Thoracic aorta (tissue), 2 donors: Measurements from ENCODE around the gene CDC42BPB. TPM values are rescaled to one million over a fixed set of nuclear protein-coding genes. Genes with fewer than 3 reads are reported as not detected.

Experiments used
- ATAC-seq: fragments of 150-250 bp; one replicate; pipeline ENCODE4 v1.8.0; 2017; ENCODE audit warnings: low read depth; ENCODE audit not compliant: insufficient number of reproducible peaks, low FRiP score
- DNase-seq: peaks from one replicate; pipeline ENCODE4 v3.0.0-alpha.2; 2020; ENCODE audit warnings: low spot score
- H3K27ac ChIP-seq, 2 donors: fragments of 200-600 bp; sonication (generic); 1 replicate in 1 of 2; 2 replicates in 1 of 2; pipeline ENCODE4 v1.5.1; 2016; ENCODE audit warnings: mild to moderate bottlenecking in 2 of 2, moderate library complexity in 2 of 2
- H3K27me3 ChIP-seq: fragments of 200-600 bp; sonication (generic); replicated peaks from 2 replicates; pipeline ENCODE4 v1.6.0; 2016; ENCODE audit warnings: mild to moderate bottlenecking; ENCODE audit not compliant: insufficient read depth
- H3K36me3 ChIP-seq: fragments of 200-600 bp; sonication (generic); one replicate; pipeline ENCODE4 v1.5.1; 2016
- H3K4me1 ChIP-seq, 2 donors: fragments of 200-600 bp; sonication (generic); 1 replicate in 1 of 2; 2 replicates in 1 of 2; pipeline versions ENCODE4 v1.5.1 to v1.6.0; 2016; ENCODE audit warnings: low read depth in 2 of 2, mild to moderate bottlenecking in 1 of 2; ENCODE audit not compliant: control insufficient read depth in 1 of 2
- H3K4me3 ChIP-seq: fragments of 200-600 bp; sonication (generic); 2 replicates; pipeline ENCODE4 v1.5.1; 2016; ENCODE audit warnings: mild to moderate bottlenecking
- H3K9me3 ChIP-seq: fragments of 200-600 bp; sonication (generic); 2 replicates; pipeline ENCODE4 v1.5.1; 2016
- CTCF ChIP-seq: fragments of 200-600 bp; sonication (generic); IDR thresholded peaks from one replicate; pipeline ENCODE4 v1.5.1; 2019; ENCODE audit warnings: antibody characterized with exemption
- total RNA-seq, 2 donors: library from RNA; depleted of rRNA; stranded (reverse); fragments of >200 nt; gene quantifications; one replicate each; pipeline versions ENCODE4 v1.1.0 to v1.2.3, GENCODE V29; 2016

The CDC42BPB gene
- total RNA-seq, 2 donors from 2014 or later, result 121 to 133 TPM

GRCh38 chr14:102905116-102906108 lies 151.9 kb downstream of the CDC42BPB start:
- no peak for ATAC-seq
- no peaks in the 10 kb centered on the region for H3K4me1 ChIP-seq
- peaks cover 7% of the 10 kb centered on the region for H3K36me3 ChIP-seq
- no peak overlapping the region for H3K27ac ChIP-seq
- DNase-seq, result no peak
- no peak for TF ChIP-seq CTCF
- H3K9me3 ChIP-seq, result no peaks in the 10 kb centered on the region
- H3K27me3 ChIP-seq, result no peaks in the 10 kb centered on the region
- H3K4me3 ChIP-seq, result no peak overlapping the region

GRCh38 chr14:102903889-102904512 lies 153.3 kb downstream of the CDC42BPB start:
- DNase-seq, result no peak
- peaks cover 7% of the 10 kb centered on the region for H3K36me3 ChIP-seq

GRCh38 chr14:102903248-102903888 lies 154.0 kb downstream of the CDC42BPB start:
- Histone ChIP-seq H3K36me3 (peaks cover 7% of the 10 kb centered on the region), H3K4me1 (no peaks in the 10 kb centered on the region), H3K27ac (no peak overlapping the region), H3K9me3 (no peaks in the 10 kb centered on the region), H3K4me3 (no peak overlapping the region), H3K27me3 (no peaks in the 10 kb centered on the region)
- no peak for TF ChIP-seq CTCF
- DNase-seq, result no peak
- ATAC-seq, result no peak

More at GRCh38 chr14:102903889-102904512, 153.3 kb downstream of the CDC42BPB start:
- Histone ChIP-seq H3K27me3 (no peaks in the 10 kb centered on the region), H3K4me1 (no peaks in the 10 kb centered on the region), H3K4me3 (no peak overlapping the region), H3K9me3 (no peaks in the 10 kb centered on the region), H3K27ac (no peak overlapping the region)
- no peak for TF ChIP-seq CTCF
- ATAC-seq, result no peak

DNA sequence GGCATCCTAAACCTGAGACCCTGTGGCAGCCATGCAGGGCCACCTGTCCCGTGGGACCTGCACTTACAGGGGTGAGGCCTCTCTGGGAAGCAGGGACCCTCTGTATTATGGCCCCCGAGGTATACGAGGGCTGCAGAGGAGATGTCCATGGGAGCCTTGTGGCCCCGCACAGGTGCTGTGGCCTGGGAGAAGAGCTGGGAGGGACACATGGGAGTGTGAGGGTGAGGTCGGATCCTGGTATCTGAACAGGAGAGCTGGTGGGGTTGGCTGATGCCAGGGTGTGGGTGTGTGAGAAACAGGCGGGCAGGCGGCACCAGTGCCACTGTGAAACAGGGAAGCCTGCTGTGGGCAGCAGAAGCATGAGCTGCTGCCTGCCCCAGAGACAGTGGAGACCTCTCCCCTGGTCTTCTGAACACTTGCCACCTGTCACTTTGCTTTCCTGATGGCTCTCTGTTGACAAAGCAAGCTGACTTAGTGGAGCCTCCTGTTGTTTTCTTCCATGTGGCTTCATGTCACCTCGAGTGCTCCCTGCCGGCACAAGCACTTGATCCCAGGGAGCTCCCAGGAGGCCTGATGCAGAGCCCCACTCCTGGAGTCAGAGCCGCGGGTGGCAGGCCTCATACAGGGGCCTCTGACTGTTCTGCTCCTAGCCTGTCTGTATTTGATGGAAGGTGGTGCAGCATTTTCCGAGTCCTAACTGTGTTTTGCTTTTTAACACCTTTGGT lies 154.7 kb downstream of the CDC42BPB start:
- ATAC-seq (no peak), DNase-seq (no peak)
- no peak overlapping the region for H3K4me3 ChIP-seq
- no peak overlapping the region for H3K27ac ChIP-seq
- TF ChIP-seq CTCF, result no peak
- no peaks in the 10 kb centered on the region for H3K27me3 ChIP-seq
- peaks cover 7% of the 10 kb centered on the region for H3K36me3 ChIP-seq
- no peaks in the 10 kb centered on the region for H3K9me3 ChIP-seq
- H3K4me1 ChIP-seq, result no peaks in the 10 kb centered on the region
